ENCODE measurements around the gene PODXL. TPM values are rescaled to one million over a fixed set of nuclear protein-coding genes. Genes with fewer than 3 reads are reported as not detected.
A peak's percentile ranks its signal among the peaks of the same experiment; 100 is the strongest.
"Not testable (repeated sequence)": the region's sequence is repeated elsewhere in the genome, so short reads cannot be mapped to it uniquely, and the experiment has no call there.

PODXL gene
- total and polyA plus RNA-seq, 10 of the 15 experiments (the other 5 are each of a cell fraction or from before 2014, with no cell fraction given) = 0.04 to 1.8 (median 0.38) TPM

DNA sequence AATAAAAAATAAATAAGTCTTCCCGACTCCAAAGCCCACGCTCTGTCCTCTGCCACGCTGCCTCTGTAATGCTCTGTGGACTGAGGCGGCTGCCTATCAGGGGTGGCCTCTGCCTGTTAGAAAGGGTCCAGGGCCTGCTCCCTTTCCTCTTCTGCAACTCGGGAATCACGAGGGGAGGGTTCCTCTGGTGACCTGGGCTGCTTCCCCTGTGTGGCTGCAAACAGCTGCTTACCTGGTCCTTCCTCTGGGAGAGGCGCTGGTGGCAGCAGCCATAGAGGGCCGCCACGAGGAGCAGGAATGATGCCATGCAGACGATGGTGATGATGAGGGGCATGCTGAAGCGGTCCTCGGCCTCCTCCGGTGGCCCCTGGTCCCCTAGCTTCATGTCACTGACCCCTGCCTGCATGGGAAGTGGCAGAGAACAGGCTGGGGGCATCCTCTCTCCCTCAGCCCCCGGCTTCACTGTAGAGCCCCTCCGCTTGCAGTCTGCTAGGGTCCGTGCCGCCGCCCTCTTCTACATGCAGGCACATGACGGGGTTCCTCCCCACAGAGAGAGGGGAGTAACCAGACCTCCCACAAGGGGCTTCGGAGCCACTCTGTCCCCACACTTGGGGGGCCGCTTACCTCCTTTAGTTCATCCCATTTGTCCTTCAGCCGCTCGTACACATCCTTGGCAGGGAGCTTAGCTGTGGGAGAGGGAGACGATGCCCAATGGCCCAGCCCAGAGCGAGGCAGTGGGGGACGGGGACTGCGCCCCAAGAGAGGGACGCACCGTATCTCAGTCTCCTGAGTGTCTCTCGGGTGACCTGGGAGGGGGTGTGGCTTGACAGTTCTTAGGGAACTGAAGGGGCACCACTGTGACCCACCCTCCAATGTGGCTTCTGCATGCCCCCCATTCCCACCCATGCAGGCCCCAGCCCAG is 50.5 kb downstream of the PODXL start:
- Histone ChIP-seq H3K4me2 (ENCODE audit: control insufficient read depth, insufficient read depth) (no peak overlapping the region), H3K79me2 (ENCODE audit: control insufficient read depth, insufficient read depth, low read length) (no peaks in the 10 kb centered on the region), H3K36me3 (ENCODE audit: control insufficient read depth in 2 of 2, insufficient read depth in 2 of 2, low read length in 1 of 2) (no peaks in the 10 kb centered on the region), H3K4me3 (no peak overlapping the region), H3K9ac (ENCODE audit: control insufficient read depth, insufficient read depth, low read length) (no peak overlapping the region), H2AFZ (ENCODE audit: control insufficient read depth, low read depth, low read length) (no peak overlapping the region), H4K20me1 (ENCODE audit: control insufficient read depth, insufficient read depth) (no peaks in the 10 kb centered on the region), H3K27me3 (replicated peaks in 1 of 2; ENCODE audit: control insufficient read depth in 2 of 2, insufficient read depth in 2 of 2, low read length in 1 of 2) (no peaks in the 10 kb centered on the region), H3K4me1 (ENCODE audit: control insufficient read depth, insufficient read depth, low read length) (peaks cover 6% of the 10 kb centered on the region; the same call in 1 of the 2 replicates), H3K27ac (ENCODE audit: control insufficient read depth, insufficient read depth) (no peak overlapping the region), H3K9me3 (replicated peaks; ENCODE audit: control insufficient read depth, insufficient read depth, low read length) (no peaks in the 10 kb centered on the region)
- ATAC-seq = no peak
- peak; percentile 30; the same call in 1 of the 2 replicates for TF ChIP-seq POLR2A (IDR thresholded peaks at IDR 0.05; ENCODE audit: low read depth, low read length)
- no peak for TF ChIP-seq NR2C1 (IDR thresholded peaks at IDR 0.05)
- TF ChIP-seq, protein P1, sequence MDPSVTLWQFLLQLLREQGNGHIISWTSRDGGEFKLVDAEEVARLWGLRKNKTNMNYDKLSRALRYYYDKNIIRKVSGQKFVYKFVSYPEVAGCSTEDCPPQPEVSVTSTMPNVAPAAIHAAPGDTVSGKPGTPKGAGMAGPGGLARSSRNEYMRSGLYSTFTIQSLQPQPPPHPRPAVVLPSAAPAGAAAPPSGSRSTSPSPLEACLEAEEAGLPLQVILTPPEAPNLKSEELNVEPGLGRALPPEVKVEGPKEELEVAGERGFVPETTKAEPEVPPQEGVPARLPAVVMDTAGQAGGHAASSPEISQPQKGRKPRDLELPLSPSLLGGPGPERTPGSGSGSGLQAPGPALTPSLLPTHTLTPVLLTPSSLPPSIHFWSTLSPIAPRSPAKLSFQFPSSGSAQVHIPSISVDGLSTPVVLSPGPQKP (IDR thresholded peaks at IDR 0.05; ENCODE audit: low read depth, low read length) = no peak
- TF ChIP-seq SREBF1 (IDR thresholded peaks at IDR 0.05; ENCODE audit: low read length) = no peak
- no peak for TF ChIP-seq BRCA1 (IDR thresholded peaks at IDR 0.05; ENCODE audit: low read depth, low read length)
- BruUV-seq (replicated peaks) = no TSS peak
- RAD21 ChIA-PET (ENCODE audit: unreplicated experiment) = no interaction called here
- DNase-seq (ENCODE audit: low read depth, low spot score) = no peak
- SMC1A ChIA-PET (ENCODE audit: uncharacterized antibody, unreplicated experiment) = interaction anchor here (0.9 to 1.9 kb wide), 3 partner anchors 12 to 52 kb away, joined by 3 to 8 read pairs (median 3); no protein-coding TSS in a partner anchor
- in situ Hi-C loops (cut with MboI) (no loop called here), intact Hi-C loops (cut with micrococcal nuclease; ENCODE audit: unreplicated experiment) (no loop called here)
- POLR2A ChIA-PET = no interaction called here
- no peak for FAIRE-seq
- 85% methylated on average over 30 of the region's 30 CpGs for WGBS (ENCODE audit: insufficient coverage, insufficient replicate concordance, low lambda C conversion rate, missing lambda C conversion rate)
- CTCF ChIA-PET = interaction anchor here (0.9 to 2.3 kb wide), 10 partner anchors 7 to 149 kb away, joined by 3 to 11 read pairs (median 5); no protein-coding TSS in a partner anchor

DNA sequence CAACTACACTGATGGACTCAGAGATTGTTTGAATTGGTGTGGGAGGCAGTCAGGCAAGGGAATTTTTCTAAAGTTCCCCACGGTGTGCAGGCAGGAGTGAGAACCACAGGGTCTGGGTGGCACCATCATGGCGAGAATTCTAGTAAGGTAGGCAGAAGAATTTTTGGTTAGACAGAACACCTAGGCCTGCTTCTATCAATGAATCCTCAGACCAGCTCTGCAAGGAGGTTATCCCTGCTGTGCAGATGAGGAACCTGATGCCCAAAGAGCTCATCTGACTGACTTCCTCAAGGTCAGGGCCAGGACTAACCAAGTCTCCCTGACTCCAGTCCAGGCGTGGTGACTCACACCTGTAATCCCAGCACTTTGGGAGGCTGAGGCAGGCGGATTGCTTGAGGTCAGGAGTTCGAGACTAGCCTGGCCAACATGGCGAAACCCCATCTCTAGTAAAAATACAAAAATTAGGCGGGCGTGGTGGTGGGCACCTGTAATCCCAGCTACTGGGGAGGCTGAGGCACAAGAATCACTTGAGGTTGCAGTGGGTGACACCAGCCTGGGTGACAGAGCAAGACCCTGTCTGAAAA is 51.3 kb downstream of the PODXL start:
- intact Hi-C loops (cut with micrococcal nuclease; ENCODE audit: unreplicated experiment); H2AFZ ChIP-seq (ENCODE audit: control insufficient read depth, low read depth, low read length); H3K27me3 ChIP-seq (replicated peaks in 1 of 2; ENCODE audit: control insufficient read depth in 2 of 2, insufficient read depth in 2 of 2, low read length in 1 of 2); H3K9me3 ChIP-seq (replicated peaks; ENCODE audit: control insufficient read depth, insufficient read depth, low read length); H3K79me2 ChIP-seq (ENCODE audit: control insufficient read depth, insufficient read depth, low read length); in situ Hi-C loops (cut with MboI); H4K20me1 ChIP-seq (ENCODE audit: control insufficient read depth, insufficient read depth); H3K36me3 ChIP-seq (ENCODE audit: control insufficient read depth in 2 of 2, insufficient read depth in 2 of 2, low read length in 1 of 2); H3K4me3 ChIP-seq; DNase-seq (ENCODE audit: low read depth, low spot score); H3K27ac ChIP-seq (ENCODE audit: control insufficient read depth, insufficient read depth); BruUV-seq (replicated peaks); POLR2A ChIA-PET; FAIRE-seq; H3K9ac ChIP-seq (ENCODE audit: control insufficient read depth, insufficient read depth, low read length); H3K4me1 ChIP-seq (ENCODE audit: control insufficient read depth, insufficient read depth, low read length); H3K4me2 ChIP-seq (ENCODE audit: control insufficient read depth, insufficient read depth): not testable (repeated sequence)
- peak; percentile 8; the same call in 2 of the 3 replicates for ATAC-seq
- ChIA-PET RAD21 (ENCODE audit: unreplicated experiment) (interaction anchor here (0.8 to 1.0 kb wide), 2 partner anchors 40 to 465 kb away, joined by 3 read pairs; no protein-coding TSS in a partner anchor), SMC1A (ENCODE audit: uncharacterized antibody, unreplicated experiment) (interaction anchor here (0.9 to 1.9 kb wide), 3 partner anchors 11 to 51 kb away, joined by 3 to 8 read pairs (median 3); no protein-coding TSS in a partner anchor), CTCF (interaction anchor here (0.9 to 2.2 kb wide), 6 partner anchors 9 to 150 kb away, joined by 3 to 11 read pairs (median 5); no protein-coding TSS in a partner anchor)
- 51% methylated on average over 8 of the region's 8 CpGs for WGBS (ENCODE audit: insufficient coverage, insufficient replicate concordance, low lambda C conversion rate, missing lambda C conversion rate)
